ENCODE data around the gene GRM7.

DNA sequence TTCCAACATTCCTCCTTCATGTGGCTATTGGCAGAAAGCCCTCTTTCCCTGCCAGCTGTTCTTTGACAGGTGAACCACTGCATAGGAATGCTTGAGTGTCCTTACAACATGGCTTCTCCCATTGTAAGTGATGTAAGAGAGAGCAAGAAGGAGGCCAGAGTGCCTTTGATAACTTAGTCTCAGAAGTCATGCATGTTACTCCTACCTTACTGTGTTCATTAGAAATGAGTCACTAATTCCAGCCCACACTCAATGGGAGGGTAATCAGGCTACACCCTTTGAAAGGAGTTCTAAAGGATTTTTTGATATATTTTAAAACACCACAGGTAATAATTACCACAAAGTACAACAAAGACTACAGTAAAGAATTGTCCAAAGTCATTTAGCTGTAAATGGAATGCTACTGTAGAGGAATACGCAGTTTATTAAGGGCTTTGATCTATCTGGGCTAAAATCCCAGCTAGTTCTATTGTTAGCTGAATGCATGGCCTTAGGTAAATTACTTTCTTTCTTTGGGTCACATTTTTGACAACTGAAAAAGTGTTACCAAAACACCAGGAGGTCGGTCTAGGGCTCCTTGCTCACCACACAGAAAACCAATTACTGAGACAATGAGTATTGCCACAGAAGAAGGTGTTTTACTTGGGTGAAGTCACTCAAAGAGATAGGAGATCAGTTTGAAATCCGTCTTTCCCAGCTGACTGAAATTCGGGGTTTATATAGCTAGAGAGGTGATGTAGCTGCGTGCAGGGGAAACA is 154.9 kb downstream of the GRM7 start:
- no peak for TF ChIP-seq CTCF (IDR thresholded peaks at IDR 0.05; ENCODE audit: poor library complexity)
- no peak for TF ChIP-seq EZH2 (IDR thresholded peaks at IDR 0.05; ENCODE audit: borderline replicate concordance)
- no peak for TF ChIP-seq EZH2phosphoT487 (IDR thresholded peaks at IDR 0.05; ENCODE audit: low read depth, severe bottlenecking, unreplicated experiment)
